Hepatocyte (in vitro differentiated cells): ENCODE results near the gene TLL1.

Experiments used
- EZH2 ChIP-seq: fragments of 200-600 bp; sonication (generic); IDR thresholded peaks from 2 replicates; pipeline ENCODE4 v1.6.1; 2016; ENCODE audit warnings: antibody characterized with exemption, mild to moderate bottlenecking, borderline replicate concordance
- EZH2phosphoT487 ChIP-seq: fragments of 200-600 bp; sonication (generic); IDR thresholded peaks from one replicate; pipeline ENCODE4 v1.6.1; 2018; ENCODE audit warnings: antibody characterized with exemption, mild to moderate bottlenecking, low read depth, moderate library complexity; ENCODE audit not compliant: unreplicated experiment, severe bottlenecking
- TF ChIP-seq, protein P1 (sequence below): fragments of 200-600 bp; sonication (generic); IDR thresholded peaks from 2 replicates; pipeline ENCODE4 v1.5.1; 2016; ENCODE audit warnings: antibody characterized with exemption, mild to moderate bottlenecking; ENCODE audit not compliant: poor library complexity

DNA sequence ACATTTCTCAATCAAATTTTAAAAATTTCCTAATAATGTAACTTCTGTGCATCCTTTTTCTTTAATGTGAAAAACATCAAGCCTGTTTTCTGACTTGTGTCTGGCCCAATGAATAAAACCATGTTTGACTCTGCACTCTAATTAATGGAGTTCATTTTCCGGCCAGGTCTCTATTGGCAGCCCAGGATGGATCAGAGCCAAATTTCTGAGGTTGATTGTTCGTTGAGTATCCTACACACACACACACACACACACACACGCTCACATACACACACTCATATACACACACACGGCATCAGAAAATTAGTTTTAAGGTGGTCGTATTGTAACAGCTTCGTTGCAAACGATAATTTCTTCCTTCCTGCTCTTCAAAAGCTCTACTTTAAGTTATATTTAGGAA is 28.9 kb upstream of the TLL1 start:
- TF ChIP-seq, protein P1, sequence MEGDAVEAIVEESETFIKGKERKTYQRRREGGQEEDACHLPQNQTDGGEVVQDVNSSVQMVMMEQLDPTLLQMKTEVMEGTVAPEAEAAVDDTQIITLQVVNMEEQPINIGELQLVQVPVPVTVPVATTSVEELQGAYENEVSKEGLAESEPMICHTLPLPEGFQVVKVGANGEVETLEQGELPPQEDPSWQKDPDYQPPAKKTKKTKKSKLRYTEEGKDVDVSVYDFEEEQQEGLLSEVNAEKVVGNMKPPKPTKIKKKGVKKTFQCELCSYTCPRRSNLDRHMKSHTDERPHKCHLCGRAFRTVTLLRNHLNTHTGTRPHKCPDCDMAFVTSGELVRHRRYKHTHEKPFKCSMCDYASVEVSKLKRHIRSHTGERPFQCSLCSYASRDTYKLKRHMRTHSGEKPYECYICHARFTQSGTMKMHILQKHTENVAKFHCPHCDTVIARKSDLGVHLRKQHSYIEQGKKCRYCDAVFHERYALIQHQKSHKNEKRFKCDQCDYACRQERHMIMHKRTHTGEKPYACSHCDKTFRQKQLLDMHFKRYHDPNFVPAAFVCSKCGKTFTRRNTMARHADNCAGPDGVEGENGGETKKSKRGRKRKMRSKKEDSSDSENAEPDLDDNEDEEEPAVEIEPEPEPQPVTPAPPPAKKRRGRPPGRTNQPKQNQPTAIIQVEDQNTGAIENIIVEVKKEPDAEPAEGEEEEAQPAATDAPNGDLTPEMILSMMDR = no peak
- TF ChIP-seq EZH2 = no peak
- no peak for TF ChIP-seq EZH2phosphoT487
